IMR-90 (cell line): ENCODE data around the gene LHPP.

Experiments used
- CTCF ChIP-seq: conservative IDR thresholded peaks from 2 replicates; pipeline ENCODE4 v1.5.1; 2012; ENCODE audit warnings: mild to moderate bottlenecking, low read depth, low read length, improper control_type of control experiment
- ELK1 ChIP-seq: fragments of 150-350 bp; IDR thresholded peaks from 2 replicates; pipeline ENCODE4 v1.6.1; 2016; ENCODE audit warnings: low read depth, mild to moderate bottlenecking, low read length, moderate library complexity, borderline replicate concordance
- MAFK ChIP-seq: IDR thresholded peaks from 2 replicates; pipeline ENCODE4 v1.6.1; 2012; ENCODE audit warnings: low read depth, low read length, improper control_type of control experiment
- MAZ ChIP-seq: IDR thresholded peaks from 2 replicates; pipeline ENCODE4 v1.6.1; 2012; ENCODE audit warnings: low read depth, mild to moderate bottlenecking, low read length, improper control_type of control experiment, moderate library complexity, borderline replicate concordance
- NFE2L2 ChIP-seq: fragments of 150-350 bp; IDR thresholded peaks from 2 replicates; pipeline ENCODE4 v1.6.1; 2016; ENCODE audit warnings: low read depth, mild to moderate bottlenecking, low read length
- POLR2A ChIP-seq: IDR thresholded peaks from 2 replicates; pipeline ENCODE4 v1.6.1; 2012; ENCODE audit warnings: mild to moderate bottlenecking, low read depth, low read length
- SMC3 ChIP-seq: fragments of 150-350 bp; IDR thresholded peaks from 2 replicates; pipeline ENCODE4 v1.6.1; 2016; ENCODE audit warnings: low read depth, mild to moderate bottlenecking, antibody characterized with exemption, low read length, moderate library complexity
- TF ChIP-seq, protein P1 (sequence below): fragments of 150-350 bp; IDR thresholded peaks from 2 replicates; pipeline ENCODE4 v1.6.1; 2017; ENCODE audit warnings: mild to moderate bottlenecking, antibody characterized with exemption, low read length, low read depth

- TF ChIP-seq ELK1 (no peak), MAZ (no peak), SMC3 (no peak), POLR2A (no peak), CTCF (no peak), NFE2L2 (no peak), MAFK (no peak)
- TF ChIP-seq, protein P1, sequence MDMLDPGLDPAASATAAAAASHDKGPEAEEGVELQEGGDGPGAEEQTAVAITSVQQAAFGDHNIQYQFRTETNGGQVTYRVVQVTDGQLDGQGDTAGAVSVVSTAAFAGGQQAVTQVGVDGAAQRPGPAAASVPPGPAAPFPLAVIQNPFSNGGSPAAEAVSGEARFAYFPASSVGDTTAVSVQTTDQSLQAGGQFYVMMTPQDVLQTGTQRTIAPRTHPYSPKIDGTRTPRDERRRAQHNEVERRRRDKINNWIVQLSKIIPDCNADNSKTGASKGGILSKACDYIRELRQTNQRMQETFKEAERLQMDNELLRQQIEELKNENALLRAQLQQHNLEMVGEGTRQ: no peak
Measured at GRCh38 chr10:124492266-124492665, 30.6 kb downstream of the LHPP start.
